SK-MEL-5 (cell line): ENCODE data around the gene GDPD4. TPM values are rescaled to one million over a fixed set of nuclear protein-coding genes. Genes with fewer than 3 reads are reported as not detected.

Source experiments
- DNase-seq: peaks from one replicate; pipeline ENCODE4 v3.0.0-alpha.2; 2016; ENCODE audit warnings: low read depth, low spot score
- in situ Hi-C: cut with HindIII; loops from 2 replicates; pipeline ENCODE4 v1.10.0; 2016; ENCODE audit warnings: low sequenced_read_pairs, high pct_unique_total_duplicates, low pct_unique_long_range_greater_than_20kb
- total RNA-seq: library from RNA; depleted of rRNA; stranded (reverse); fragments of >200 nt; shearing (Covaris generic); gene quantifications from 2 replicates; pipeline ENCODE4 v1.2.3, GENCODE V29; 2014

GDPD4 gene
- total RNA-seq, 1 experiment from 2014 or later = not detected

DNA sequence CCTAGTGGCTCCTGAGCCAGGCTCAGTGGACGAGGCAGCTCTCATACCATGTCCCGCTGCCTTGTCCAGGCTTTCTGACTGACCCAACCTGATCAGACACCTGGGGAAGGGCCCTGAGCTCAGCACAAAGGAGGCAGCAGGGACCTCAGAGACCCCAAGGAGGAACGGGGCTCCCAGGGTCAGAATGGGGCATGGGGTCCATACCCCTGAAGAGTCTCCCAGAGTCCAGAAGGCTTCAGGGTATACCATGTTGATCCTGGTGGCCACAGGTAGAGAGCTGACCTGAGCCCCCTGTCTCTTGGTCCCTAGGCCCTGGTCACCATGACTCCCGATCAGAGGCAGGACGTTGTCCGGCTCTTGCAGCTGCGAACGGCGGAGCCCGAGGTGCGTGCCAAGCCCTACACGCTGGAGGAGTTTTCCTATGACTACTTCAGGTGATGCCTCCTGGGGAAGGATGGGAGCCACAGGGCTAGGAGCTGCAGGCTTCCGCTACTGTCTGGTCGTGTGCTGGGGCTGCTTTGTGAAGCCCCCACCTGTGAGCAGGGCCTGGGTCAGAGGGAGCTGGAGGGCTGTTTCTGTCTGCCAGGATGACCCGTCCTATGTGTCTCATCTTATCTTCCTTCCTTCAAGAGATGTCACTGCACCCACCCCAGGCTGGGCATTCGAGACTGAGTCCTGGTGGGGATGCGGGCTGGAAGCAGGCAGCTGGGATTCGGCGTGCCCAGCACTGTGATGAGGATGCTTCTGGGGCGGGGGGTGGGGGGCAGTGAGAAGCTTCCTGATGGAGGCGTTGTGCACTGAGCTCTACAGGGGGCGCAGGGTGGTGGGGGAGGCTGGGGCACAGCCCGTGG is 99.3 kb downstream of the GDPD4 start:
- no peak for DNase-seq
- in situ Hi-C loops = no loop called here

DNA sequence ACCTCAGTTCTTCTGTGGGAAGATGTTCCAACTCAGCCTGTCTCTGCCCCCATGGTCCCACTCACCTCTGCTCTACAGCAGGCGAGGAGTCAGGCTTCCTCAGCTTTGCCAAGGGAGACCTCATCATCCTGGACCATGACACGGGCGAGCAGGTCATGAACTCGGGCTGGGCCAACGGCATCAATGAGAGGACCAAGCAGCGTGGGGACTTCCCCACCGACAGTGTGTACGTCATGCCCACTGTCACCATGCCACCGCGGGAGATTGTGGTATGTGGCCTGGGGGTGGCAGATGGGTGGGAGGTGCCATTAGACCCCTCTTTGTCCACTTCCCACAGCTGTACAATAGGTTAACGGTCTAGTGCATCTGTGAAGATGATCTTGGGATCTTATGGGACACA is 100.1 kb downstream of the GDPD4 start:
- DNase-seq = no peak
- in situ Hi-C loops = no loop called here

DNA sequence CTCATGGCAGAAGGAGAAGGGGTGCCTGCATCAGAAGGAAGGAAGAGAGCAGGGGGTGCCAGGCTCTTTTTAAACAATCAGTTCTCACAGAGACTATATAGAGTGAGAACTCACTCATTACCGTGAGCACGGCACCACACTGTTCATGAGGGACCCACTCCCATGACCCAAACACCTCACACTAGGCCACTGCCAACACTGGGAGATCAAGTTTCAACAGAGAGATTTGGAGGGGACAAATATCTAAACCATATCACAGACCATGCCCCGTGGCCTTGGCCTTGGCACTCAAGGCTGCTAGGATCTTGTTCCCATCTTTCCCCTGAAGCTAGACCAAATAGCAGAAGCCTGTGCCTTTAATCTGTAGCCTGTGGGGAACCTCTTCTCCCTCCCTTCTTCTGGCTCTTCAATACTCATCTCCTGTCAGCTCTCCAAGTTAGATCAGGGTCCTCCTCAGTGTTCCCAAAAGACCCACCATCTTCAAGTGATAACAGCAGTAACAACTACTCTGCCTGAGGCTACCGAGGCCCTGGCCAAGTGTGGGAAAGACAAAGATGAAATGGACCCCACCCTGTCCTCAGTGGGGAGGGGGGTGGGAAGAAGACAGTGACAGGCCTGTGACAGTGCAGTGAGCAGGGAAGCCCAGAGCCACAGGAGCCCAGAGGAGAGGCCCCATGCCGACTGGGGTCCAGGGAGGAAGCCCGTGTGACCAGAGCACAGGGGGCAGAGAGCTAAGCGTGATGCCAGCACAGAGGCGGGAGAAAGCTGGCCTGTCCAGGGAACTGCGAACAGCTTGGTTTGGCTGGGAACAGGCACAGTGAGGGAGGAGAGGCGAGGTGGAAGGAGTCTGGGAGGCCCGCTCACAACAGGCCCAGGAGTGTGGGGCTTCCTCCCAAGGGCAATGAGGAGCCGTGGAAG is 100.9 kb downstream of the GDPD4 start:
- no peak for DNase-seq
- in situ Hi-C loops = no loop called here

DNA sequence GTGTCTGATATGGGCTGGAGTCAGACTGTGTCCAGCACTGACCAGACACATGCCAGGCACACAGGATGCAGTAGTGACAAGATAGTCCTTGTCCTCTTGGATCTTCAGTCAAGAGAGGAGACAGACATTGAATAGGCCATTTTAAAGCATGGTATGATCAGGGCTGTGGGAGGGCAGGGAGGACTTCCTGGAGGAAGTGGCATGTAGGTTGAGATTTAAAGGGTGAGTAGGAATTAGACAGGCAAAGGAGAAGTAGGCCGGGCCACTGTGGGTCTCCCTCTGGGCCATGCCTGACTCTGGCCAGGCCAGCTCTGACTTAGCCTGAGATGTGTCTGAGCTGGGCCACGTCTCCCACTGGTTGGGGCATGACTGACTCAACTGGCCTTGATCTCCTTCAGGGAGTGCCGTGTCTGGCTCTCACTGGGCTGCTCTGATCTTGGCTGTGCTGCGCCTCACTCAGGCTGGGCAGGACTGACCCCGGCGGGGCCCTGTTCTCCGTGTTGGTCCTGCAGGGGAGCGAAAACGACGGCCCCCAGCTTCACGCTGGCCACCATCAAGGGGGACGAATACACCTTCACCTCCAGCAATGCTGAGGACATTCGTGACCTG is 102.2 kb downstream of the GDPD4 start:
- in situ Hi-C loops = no loop called here
- no peak for DNase-seq

DNA sequence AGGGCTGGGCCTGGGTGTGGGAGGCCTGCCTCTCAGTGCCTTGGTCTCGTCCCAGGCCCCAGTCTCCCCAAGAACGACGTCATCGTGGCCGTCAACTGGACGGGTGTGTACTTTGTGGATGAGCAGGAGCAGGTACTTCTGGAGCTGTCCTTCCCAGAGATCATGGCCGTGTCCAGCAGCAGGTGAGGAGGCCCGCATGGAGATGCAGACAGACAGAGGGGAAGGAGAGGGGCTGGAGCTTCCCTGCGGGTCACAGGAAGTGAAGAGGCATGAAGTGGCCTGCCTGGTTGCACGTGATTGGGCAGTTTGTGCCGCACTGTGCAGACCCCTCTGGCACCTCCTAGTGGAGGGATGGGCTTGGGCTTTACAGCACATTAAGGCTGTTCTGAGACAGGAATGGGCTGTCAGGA is 103.0 kb downstream of the GDPD4 start:
- in situ Hi-C loops = no loop called here
- DNase-seq = peak; percentile 37

DNA sequence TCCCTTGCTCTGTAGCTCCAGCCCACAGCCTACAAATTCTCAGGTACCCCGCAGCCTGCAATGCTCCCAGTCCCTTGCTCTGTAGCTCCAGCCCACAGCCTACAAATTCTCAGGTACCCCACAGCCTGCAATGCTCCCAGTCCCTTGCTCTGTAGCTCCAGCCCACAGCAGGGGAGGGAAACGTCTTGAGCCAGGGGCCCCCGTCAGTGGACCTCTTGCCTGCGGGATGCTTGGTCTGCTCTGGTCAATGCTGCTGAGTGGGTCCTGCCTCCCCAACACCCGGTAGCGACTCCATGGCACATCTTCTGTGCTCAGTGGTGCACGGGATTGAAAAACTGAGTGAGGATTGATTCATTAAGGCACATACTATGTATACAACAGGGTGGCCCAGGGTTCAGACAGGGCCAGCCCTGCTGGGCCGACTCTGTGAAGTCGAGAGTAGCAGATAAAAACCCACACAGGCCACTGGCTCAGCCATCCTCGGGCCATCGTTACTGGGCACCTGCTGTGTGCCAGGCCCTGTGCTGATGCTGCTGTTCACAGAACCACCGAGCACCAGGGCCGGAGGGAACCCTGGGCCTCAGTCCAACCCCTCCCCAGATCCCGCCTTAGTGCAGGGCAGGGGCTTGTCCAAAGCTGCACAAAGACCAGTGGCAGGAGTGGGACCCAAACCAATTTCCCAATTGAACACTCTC is 103.7 kb downstream of the GDPD4 start:
- in situ Hi-C loops = no loop called here
- no peak for DNase-seq

DNA sequence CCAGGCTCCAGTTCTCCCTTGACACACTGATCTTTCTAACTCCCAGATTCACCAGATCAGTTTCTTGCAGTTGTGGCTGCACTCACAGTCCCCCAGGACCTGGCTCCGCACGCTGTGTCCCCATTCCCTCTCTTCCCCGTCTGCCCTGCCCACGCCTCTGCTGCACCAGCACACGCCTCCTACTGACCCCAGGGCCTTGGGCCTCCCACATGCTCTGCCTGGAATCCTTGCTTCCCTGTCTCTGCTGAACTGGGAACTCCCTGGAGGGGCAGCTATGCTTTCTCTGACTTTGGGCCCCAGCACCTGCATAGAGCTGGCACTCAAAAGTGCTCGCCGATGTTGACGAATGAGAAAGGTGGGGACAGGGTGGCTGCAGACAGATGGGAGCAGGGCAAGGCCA is 104.5 kb downstream of the GDPD4 start:
- in situ Hi-C loops = no loop called here
- no peak for DNase-seq

DNA sequence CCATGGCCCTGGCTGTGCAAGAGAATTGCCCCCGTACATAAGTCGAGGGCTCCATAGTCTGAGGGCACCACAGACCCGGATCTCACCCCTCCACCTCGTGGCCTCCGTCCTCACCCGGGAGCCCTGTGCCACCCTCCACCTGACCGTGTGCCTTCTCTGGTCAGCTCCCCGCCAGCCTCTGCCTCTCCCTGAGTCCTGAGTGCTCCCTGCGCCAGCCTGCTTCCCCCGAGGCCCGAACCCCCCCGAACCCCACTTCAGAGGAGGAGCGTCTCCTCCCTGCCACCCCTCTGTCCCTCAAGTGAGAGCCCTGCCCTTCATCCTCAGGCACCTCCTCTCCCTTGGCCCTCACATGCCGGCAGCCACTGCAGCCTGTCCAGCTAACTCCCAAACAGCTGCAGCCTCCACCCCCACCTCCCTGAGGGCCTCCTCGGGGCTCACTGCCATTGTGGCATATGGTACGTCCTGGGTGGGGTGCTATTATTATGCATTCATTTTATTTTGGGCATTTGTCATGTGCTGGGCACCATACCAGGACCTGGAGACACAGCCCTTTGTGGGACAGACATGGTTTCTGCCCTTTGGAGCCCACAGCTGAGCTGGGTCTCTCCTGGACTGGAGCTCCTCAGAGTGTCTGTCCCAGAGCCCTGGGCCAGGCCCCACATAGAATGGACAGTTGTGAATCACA is 106.3 kb downstream of the GDPD4 start:
- DNase-seq = no peak
- in situ Hi-C loops = no loop called here

DNA sequence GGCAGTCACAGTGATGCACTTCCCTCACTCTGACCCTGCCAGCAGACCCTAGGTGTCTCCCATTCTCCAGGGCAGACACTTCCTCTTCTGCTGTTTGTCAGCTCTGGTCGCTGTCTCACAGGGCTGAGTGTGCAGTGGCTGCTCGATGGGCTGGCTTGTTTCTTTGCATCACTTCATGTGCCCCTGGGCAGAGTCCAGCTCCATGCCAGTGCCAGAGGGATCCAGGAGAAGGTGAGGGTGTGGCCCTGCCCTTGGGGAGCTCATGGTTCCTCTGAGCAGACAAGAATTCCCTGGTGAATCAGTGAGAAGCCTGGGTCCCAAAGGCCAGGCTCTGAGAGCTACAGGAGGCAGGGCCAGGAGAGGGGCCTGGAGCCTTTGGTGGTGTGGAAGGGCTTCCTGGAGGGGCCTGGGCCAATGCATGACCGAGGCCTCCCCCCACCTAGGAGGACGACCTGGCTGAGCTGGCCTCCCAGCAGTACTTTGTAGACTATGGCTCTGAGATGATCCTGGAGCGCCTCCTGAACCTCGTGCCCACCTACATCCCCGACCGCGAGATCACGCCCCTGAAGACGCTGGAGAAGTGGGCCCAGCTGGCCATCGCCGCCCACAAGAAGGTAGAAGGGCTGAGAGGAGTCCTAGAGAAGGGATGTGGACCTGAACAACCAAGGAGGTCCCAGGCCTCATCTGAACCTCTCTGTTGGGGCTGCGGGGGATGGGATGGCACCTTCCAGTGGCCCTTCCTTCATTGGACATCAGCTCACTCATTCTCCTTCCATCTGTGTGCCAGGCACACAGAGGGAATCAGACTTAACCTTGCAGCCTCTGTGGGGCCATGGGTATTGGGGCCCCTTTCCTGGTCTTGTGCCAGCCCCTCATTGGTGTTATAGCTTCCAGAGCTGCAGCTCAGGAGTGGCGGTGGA is 107.3 kb downstream of the GDPD4 start:
- no peak for DNase-seq
- in situ Hi-C loops = no loop called here

DNA sequence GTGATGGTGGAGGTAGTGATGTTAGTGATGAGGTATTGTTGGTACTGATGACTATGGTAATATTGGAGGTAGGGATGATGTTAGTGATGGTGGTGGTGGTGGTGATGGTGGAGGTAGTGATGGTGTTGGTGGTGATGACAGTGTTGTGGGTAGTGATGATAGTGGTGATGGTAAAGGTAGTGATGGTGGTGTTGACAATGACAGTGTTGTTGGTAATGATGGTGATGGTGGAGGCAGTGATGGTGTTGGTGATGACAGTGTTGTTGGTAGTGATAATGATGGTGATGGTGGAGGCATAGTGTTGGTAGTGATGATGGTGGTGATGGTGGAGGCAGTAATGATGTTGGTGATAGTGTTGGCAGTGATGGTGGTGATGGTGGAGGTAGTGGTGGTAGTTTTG is 108.3 kb downstream of the GDPD4 start:
- DNase-seq = no peak
- in situ Hi-C loops = no loop called here

DNA sequence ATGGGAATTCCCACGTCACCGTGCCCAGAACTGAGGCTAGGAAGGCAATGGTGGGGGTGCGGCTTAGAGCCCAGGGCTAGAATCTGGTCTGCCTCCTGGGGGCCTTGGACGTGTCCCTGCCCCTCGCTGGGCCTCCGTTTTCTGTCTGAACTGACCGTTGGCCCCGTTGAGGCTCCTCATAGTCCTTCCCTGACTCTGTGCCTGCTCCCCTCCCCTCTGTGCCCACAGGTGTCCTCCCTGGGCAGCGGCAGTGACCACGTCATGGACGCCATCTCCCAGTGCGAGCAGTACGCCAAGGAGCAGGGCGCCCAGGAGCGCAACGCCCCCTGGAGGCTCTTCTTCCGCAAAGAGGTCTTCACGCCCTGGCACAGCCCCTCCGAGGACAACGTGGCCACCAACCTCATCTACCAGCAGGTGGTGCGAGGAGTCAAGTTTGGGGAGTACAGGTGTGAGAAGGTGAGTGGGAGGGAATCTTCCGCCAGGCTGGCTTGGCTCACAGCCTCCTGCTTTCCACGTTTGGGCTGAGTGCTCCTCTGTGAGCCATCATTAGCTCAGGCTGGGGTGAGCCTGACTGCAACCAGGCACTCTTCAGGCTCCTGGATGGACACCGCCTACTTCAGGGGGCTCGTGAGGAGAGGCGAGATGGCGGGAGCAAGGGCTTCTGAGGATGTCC is 109.5 kb downstream of the GDPD4 start:
- in situ Hi-C loops = no loop called here
- peak; percentile 90 for DNase-seq

DNA sequence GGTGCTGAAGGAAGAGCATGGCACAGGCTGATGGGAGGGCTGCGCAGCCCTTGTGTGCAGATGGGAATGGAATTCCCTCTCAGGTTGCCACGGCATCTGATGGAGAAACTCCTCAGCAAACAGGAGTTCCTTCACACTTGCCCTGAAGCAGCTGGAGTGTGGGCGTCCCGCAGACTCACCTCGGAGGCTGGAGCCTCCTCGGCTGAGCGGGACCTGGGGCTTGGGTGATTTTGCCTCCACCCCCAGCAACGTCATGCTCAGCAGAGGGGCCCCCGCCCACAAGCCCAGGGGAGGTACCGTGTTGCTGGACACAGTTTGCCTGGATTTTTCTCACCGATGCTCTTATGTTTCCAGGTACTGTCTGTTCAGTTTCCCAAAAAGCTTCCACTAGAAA is 110.1 kb downstream of the GDPD4 start:
- in situ Hi-C loops = no loop called here
- DNase-seq = no peak

DNA sequence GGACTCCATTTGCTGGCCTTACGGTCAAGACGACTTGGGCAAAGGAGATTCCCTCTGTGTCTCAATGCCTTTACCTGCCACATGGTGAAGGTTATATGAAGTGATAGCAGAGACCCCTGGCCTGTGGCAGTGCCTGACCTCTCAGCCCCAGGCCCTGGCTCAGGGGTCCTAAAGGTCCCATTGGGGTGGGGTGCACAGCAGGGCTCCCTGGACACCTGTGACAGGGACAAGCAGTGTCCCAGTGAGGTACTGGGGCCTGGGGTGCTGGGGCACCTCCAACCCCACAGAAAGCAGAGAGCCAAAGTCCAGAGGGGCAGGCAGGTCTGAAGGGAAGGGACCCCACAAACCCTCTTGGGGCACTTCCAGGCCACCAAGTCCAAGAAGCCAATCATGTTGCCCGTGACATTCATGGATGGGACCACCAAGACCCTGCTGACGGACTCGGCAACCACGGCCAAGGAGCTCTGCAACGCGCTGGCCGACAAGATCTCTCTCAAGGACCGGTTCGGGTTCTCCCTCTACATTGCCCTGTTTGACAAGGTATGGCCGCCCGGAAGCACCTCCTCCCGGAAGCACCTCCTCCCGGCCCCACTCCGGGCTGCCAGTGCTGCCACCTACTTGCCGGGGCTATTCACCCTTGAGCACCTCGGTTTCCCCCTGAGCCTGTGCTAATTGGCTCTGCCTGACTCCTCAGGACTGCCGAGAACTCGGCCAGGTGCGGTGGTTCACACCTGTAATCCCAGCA is 111.0 kb downstream of the GDPD4 start:
- in situ Hi-C loops = no loop called here
- DNase-seq = peak; percentile 6

DNA sequence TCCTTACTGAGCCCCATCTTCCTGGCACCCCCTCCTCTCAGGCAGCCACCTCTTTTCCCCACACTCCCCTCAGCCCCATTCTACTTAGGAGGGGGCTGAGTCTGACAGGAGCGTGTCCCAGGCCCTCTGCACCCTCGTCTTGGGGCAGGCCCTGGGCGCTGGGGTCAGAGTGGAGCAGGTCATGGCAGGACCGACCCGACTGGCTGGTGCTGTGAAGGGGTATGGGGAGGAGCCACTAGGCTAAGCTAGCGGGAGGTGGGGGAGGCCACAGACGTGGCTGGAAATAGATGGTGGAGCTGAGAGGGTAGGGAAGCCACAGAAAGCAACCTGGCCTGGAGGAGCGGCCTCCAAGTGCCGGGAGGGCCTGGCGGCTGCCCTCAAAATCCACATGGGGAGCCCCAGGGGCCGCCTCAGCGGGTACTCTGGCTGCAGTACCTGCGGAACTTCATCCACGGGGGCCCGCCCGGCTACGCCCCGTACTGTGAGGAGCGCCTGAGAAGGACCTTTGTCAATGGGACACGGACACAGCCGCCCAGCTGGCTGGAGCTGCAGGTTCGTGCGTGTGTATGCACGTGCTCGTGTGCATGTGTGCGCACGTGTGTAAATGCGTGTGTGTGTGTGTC is 111.8 kb downstream of the GDPD4 start:
- in situ Hi-C loops = no loop called here

More for the DNA sequence above, 111.8 kb downstream of the GDPD4 start:
- DNase-seq = no peak
